Body of pancreas (tissue), 4 donors: Measurements from ENCODE around the gene SOCS6.

Experiments
- CTCF ChIP-seq, 7 experiments: fragments of 450-650 bp in 4 of 7; fragments of 200-600 bp in 3 of 7; sonication (generic) in 3 of 7; IDR thresholded peaks; one replicate each; pipeline ENCODE4 v1.5.1; 2016 to 2019; ENCODE audit warnings: antibody characterized with exemption in 7 of 7
- POLR2A ChIP-seq, 3 donors: fragments of 450-650 bp; IDR thresholded peaks; one replicate each; pipeline ENCODE4 v1.6.1; 2016; ENCODE audit warnings: antibody characterized with exemption in 3 of 3, mild to moderate bottlenecking in 2 of 3

- TF ChIP-seq CTCF (IDR thresholded peaks at IDR 0.05), result no peak
- no peak for TF ChIP-seq POLR2A (IDR thresholded peaks at IDR 0.05)
These were observed 19.9 kb downstream of the SOCS6 start for GRCh38 chr18:70308555-70309294.
